ENCODE data around the gene C6orf141. TPM values are rescaled to one million over a fixed set of nuclear protein-coding genes. Genes with fewer than 3 reads are reported as not detected.

Gene C6orf141
- total RNA-seq, 4 donors from 2014 or later: 0.88 to 18.1 (median 3.5) TPM

GRCh38 chr6:49563006-49563886 lies 12.8 kb downstream of the C6orf141 start:
- intact Hi-C loops (cut with DNase I; ENCODE audit: low total_unique reads): no loop called here
- H3K27ac ChIP-seq: no peak overlapping the region
- no peaks in the 10 kb centered on the region for H3K36me3 ChIP-seq
- DNase-seq: no peak
- TF ChIP-seq CTCF (IDR thresholded peaks at IDR 0.05): no peak
- TF ChIP-seq POLR2A (IDR thresholded peaks at IDR 0.05): no peak
- no peaks in the 10 kb centered on the region for H3K4me1 ChIP-seq
- no peak overlapping the region for H3K4me3 ChIP-seq
- H3K9me3 ChIP-seq: no peaks in the 10 kb centered on the region
- H3K27me3 ChIP-seq: no peaks in the 10 kb centered on the region

- no peak for TF ChIP-seq POLR2A (IDR thresholded peaks at IDR 0.05)
- TF ChIP-seq CTCF (IDR thresholded peaks at IDR 0.05): no peak
- no peak overlapping the region for H3K27ac ChIP-seq
These were observed 14.1 kb downstream of the C6orf141 start for GRCh38 chr6:49564552-49564951.

GRCh38 chr6:49565261-49565660 lies 14.8 kb downstream of the C6orf141 start:
- no peaks in the 10 kb centered on the region for H3K27me3 ChIP-seq
- H3K27ac ChIP-seq: no peak overlapping the region
- no peaks in the 10 kb centered on the region for H3K4me1 ChIP-seq
- H3K36me3 ChIP-seq: no peaks in the 10 kb centered on the region
- DNase-seq: no peak
- H3K9me3 ChIP-seq: no peaks in the 10 kb centered on the region
- intact Hi-C loops (cut with DNase I; ENCODE audit: low total_unique reads): no loop called here
- TF ChIP-seq POLR2A (IDR thresholded peaks at IDR 0.05) (no peak), CTCF (IDR thresholded peaks at IDR 0.05) (no peak)
- H3K4me3 ChIP-seq: no peak overlapping the region

More at GRCh38 chr6:49564552-49564951, 14.1 kb downstream of the C6orf141 start:
- no peak overlapping the region for H3K4me3 ChIP-seq
- no peaks in the 10 kb centered on the region for H3K4me1 ChIP-seq
- no peaks in the 10 kb centered on the region for H3K27me3 ChIP-seq
- H3K36me3 ChIP-seq: no peaks in the 10 kb centered on the region
- DNase-seq: no peak
- no peaks in the 10 kb centered on the region for H3K9me3 ChIP-seq
- intact Hi-C loops (cut with DNase I; ENCODE audit: low total_unique reads): no loop called here

GRCh38 chr6:49565855-49566254 lies 15.4 kb downstream of the C6orf141 start:
- Histone ChIP-seq H3K36me3 (no peaks in the 10 kb centered on the region), H3K27me3 (no peaks in the 10 kb centered on the region), H3K4me1 (no peaks in the 10 kb centered on the region), H3K9me3 (no peaks in the 10 kb centered on the region), H3K27ac (no peak overlapping the region), H3K4me3 (no peak overlapping the region)
- peak in 1 of 2 donors; percentile 25 for DNase-seq
- no peak for TF ChIP-seq CTCF (IDR thresholded peaks at IDR 0.05)
- TF ChIP-seq POLR2A (IDR thresholded peaks at IDR 0.05): no peak
- intact Hi-C loops (cut with DNase I; ENCODE audit: low total_unique reads): no loop called here

GRCh38 chr6:49570474-49571079 lies 20.1 kb downstream of the C6orf141 start:
- no peak overlapping the region for H3K4me3 ChIP-seq
- no peaks in the 10 kb centered on the region for H3K27me3 ChIP-seq
- H3K4me1 ChIP-seq: no peaks in the 10 kb centered on the region
- intact Hi-C loops (cut with DNase I; ENCODE audit: low total_unique reads): no loop called here
- H3K9me3 ChIP-seq: no peaks in the 10 kb centered on the region
- no peak for TF ChIP-seq POLR2A (IDR thresholded peaks at IDR 0.05)
- TF ChIP-seq CTCF (IDR thresholded peaks at IDR 0.05): no peak
- no peaks in the 10 kb centered on the region for H3K36me3 ChIP-seq
- H3K27ac ChIP-seq: no peak overlapping the region
- DNase-seq: no peak

All from uterus (tissue), 4 donors.